ENCODE data around the gene PYGB. TPM values are rescaled to one million over a fixed set of nuclear protein-coding genes. Genes with fewer than 3 reads are reported as not detected.
A peak's percentile ranks its signal among the peaks of the same experiment; 100 is the strongest.
"Not testable (repeated sequence)": the region's sequence is repeated elsewhere in the genome, so short reads cannot be mapped to it uniquely, and the experiment has no call there.

PYGB gene
- total RNA-seq, 1 donor from 2014 or later = 37.9 TPM

GRCh38 chr20:25257756-25258475 lies 10.0 kb downstream of the PYGB start:
- ATAC-seq (no peak), DNase-seq (ENCODE audit: low spot score) (no peak)
- intact Hi-C loops (cut with DNase I) = no loop called here

GRCh38 chr20:25258476-25258805 lies 10.6 kb downstream of the PYGB start:
- intact Hi-C loops (cut with DNase I) = no loop called here
- no peak for ATAC-seq

GRCh38 chr20:25258828-25259227 lies 10.9 kb downstream of the PYGB start:
- ATAC-seq = no peak
- intact Hi-C loops (cut with DNase I) = no loop called here
- no peak for DNase-seq (ENCODE audit: low spot score)

More at GRCh38 chr20:25258476-25258805, 10.6 kb downstream of the PYGB start:
- DNase-seq (ENCODE audit: low spot score) = no peak

GRCh38 chr20:25259358-25259757 lies 11.5 kb downstream of the PYGB start:
- ATAC-seq = no peak
- DNase-seq (ENCODE audit: low spot score) = no peak
- intact Hi-C loops (cut with DNase I) = no loop called here

GRCh38 chr20:25259788-25260254 lies 11.9 kb downstream of the PYGB start:
- DNase-seq (ENCODE audit: low spot score) (no peak), ATAC-seq (no peak)
- intact Hi-C loops (cut with DNase I) = no loop called here

GRCh38 chr20:25260770-25261437 lies 13.0 kb downstream of the PYGB start:
- ATAC-seq; DNase-seq (ENCODE audit: low spot score); intact Hi-C loops (cut with DNase I): not testable (repeated sequence)

GRCh38 chr20:25269057-25269832 lies 21.4 kb downstream of the PYGB start:
- intact Hi-C loops (cut with DNase I) = no loop called here
- ATAC-seq (no peak), DNase-seq (ENCODE audit: low spot score) (no peak)

GRCh38 chr20:25269833-25270170 lies 21.9 kb downstream of the PYGB start:
- intact Hi-C loops (cut with DNase I) = no loop called here
- DNase-seq (ENCODE audit: low spot score) (no peak), ATAC-seq (no peak)

- intact Hi-C loops (cut with DNase I) = no loop called here
- DNase-seq (ENCODE audit: low spot score) = peak; percentile 48
- ATAC-seq = no peak
Measured at GRCh38 chr20:25270829-25271251, 23.0 kb downstream of the PYGB start.

GRCh38 chr20:25271486-25272222 lies 23.8 kb downstream of the PYGB start:
- DNase-seq (ENCODE audit: low spot score) (no peak), ATAC-seq (no peak)
- intact Hi-C loops (cut with DNase I) = no loop called here

GRCh38 chr20:25272223-25273000 lies 24.5 kb downstream of the PYGB start:
- intact Hi-C loops (cut with DNase I) = no loop called here
- ATAC-seq = no peak
- DNase-seq (ENCODE audit: low spot score) = no peak

- ATAC-seq = peak; percentile 25
- DNase-seq (ENCODE audit: low spot score) = no peak
- intact Hi-C loops (cut with DNase I) = no loop called here
Measured at GRCh38 chr20:25273046-25273445, 25.2 kb downstream of the PYGB start.

- intact Hi-C loops (cut with DNase I) = no loop called here
- DNase-seq (ENCODE audit: low spot score) = peak; percentile 44
Measured at GRCh38 chr20:25273541-25274358, 25.9 kb downstream of the PYGB start.

GRCh38 chr20:25274481-25274880 lies 26.6 kb downstream of the PYGB start:
- intact Hi-C loops (cut with DNase I) = no loop called here
- DNase-seq (ENCODE audit: low spot score) = peak; percentile 45
- ATAC-seq = no peak

More at GRCh38 chr20:25273541-25274358, 25.9 kb downstream of the PYGB start:
- ATAC-seq = peak; percentile 22

- DNase-seq (ENCODE audit: low spot score) (peak; percentile 37), ATAC-seq (no peak)
- intact Hi-C loops (cut with DNase I) = no loop called here
Measured at GRCh38 chr20:25274891-25275812, 27.3 kb downstream of the PYGB start.

GRCh38 chr20:25275813-25276532 lies 28.1 kb downstream of the PYGB start:
- ATAC-seq (no peak), DNase-seq (ENCODE audit: low spot score) (peak; percentile 53)
- intact Hi-C loops (cut with DNase I) = no loop called here

All from sciatic nerve (tissue), 2 donors.